ENCODE data around the gene GNAS.
"Not testable (repeated sequence)": the region's sequence is repeated elsewhere in the genome, so short reads cannot be mapped to it uniquely, and the experiment has no call there.

GNAS gene

DNA sequence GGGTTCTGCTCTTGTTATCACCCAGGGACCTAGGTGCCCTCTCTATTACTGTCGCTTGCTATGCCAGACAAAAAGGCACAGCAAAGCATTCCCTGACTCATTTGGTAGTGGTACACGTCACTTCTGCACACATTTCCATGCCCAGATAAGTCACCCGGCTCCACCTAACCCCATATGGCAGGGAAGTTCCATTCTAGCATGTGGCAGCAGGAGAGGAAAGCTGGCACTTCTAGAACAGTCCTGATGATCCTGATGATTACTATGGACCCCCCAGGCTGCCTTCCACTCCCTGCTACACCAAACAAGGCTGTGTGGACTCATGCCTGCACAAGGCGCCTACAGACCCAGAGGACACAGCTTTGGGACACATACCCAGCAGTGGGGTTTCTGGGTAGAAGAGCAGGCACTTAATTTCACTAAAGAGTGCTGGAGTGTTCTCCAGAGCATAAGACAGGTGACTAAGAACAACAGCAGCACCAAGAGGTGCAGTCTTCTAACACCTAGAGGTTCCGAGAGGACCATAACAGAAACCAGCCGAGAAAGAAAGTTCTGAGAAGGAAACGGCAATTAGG, 75.1 kb downstream of the GNAS start:
- no peak for DNase-seq (ENCODE audit: low spot score)

DNA sequence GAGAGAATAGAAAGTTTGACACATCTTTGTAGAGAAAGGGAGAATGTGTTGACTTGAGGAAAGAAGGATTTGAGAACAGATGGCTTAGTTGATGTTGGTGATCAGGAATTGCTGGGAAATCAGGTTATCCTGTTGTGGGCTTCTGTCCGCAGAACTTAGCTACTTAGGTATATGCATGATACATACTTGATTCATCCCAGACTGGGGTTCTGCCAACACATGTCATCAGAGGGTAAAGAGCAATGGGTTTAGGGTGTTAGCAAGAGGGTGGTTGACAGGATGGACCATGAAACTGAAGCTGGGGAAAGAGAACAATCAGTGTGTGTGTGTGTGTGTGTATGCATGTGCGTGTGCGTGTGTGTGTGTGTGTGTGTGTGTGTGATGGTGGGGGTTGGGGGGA, 78.0 kb downstream of the GNAS start:
- no peak for DNase-seq (ENCODE audit: low spot score)

DNA sequence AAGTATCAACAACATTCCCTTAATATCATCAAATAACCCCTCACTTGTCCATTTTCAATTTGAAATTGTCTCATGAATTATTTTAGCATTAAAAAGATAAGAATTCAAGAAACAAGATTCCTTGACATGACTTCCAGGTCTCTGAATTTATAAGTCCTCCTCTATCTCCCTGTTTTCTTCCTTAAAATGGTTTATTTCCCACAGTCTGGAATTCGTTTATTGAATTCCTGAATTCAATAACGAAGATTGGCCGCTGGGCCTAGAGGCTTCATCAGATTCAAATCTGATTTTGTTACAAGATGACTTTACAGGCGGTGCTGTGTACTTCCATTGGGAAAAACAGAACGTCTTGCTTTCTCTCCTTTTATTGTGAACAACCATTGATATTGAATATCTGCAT, 79.7 kb downstream of the GNAS start:
- no peak for DNase-seq (ENCODE audit: low spot score)

DNA sequence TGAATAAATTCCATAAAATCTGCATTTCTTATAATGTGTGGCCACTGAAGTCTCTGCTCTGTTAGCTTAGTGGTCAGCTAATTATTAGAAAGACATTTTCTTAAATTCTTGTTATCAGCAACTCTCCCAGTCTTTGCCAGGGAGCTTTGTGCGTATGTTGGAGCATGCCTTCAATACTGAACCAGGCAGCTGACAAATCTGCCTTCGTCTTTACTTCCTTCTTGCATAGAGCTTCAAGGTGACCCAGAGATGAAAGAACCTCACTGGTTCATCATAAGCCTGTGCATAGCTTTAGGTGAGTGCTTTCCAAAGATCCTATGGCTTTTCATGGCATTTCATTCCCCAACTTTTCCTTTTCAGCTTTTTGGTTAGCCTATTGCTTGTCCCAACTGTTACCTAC, 85.6 kb downstream of the GNAS start:
- no peak for DNase-seq (ENCODE audit: low spot score)

DNA sequence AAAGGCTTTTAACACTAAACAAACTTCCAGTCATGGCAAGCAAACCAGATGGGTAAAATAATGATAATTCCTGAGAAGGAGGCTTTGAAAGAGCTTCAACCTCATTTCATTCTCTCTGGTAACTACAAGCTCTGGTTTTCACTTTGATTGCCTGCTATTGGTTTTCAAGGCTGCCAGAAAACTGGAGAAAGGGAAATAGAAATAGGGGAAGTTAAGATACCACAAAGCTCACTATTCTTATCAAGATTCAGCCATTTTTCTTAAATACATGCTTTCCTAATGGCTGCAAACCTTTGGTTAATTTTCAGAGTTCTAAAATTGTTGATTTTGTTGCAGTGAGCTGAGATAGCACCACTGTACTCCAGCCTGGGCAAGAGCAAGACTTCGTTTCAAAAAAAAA, 86.0 kb downstream of the GNAS start:
- no peak for DNase-seq (ENCODE audit: low spot score)

DNA sequence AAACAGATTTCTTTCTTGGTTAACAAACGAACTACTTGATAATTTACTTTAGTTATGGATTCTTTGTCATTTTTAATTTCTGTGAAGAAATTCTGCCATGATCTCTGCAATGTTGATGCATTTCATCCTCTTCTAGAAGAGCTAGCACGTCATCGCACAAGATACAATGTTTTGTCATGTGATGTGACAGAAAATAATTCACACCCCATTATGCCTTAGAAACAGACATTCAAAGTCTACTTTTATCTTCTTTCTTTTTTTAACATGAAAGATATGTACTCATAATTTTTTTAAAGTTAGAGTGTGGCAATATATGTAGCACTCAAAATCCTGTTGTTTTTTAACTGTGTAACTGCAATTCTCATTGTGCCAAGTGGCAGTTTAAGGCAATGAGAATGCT, 89.0 kb downstream of the GNAS start:
- no peak for DNase-seq (ENCODE audit: low spot score)

DNA sequence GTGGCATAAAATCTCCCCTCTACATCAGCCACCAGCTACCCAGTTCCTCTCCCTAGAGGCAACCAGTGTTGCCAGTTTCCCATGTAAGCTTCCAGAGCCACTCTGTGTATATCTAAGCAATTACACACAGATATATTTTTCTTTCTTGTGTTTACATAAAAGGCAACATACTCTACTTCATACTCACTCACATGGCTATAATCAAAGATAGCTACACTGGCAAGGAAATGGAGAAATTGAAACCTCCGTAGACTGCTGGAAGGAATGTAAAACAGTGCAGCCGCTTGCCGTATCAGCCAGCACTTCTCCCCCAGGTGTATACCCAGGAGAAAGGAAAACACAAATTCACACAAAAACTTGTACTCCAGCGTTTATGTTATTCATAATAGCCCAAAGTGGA, 90.0 kb downstream of the GNAS start:
- DNase-seq (ENCODE audit: low spot score): no peak

DNA sequence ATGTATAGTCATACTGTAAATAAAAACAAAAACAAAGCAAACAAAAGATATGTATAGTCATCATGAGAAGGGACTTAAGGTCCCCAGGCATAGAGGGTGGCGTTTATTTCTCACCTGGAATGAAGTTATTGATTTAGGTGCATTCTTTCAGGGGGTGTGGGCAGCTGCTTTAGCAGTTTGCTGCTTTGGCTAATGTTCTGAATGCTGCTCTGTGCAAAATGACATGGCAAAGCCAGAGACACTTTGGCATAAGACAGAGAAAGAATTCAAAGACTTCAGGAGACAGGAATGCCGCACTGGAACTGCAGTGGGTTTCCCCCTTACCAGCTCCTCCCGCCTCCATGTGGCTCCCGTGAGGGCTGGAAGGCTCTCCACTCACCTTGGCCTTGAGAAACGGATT, 92.1 kb downstream of the GNAS start:
- DNase-seq (ENCODE audit: low spot score): no peak

DNA sequence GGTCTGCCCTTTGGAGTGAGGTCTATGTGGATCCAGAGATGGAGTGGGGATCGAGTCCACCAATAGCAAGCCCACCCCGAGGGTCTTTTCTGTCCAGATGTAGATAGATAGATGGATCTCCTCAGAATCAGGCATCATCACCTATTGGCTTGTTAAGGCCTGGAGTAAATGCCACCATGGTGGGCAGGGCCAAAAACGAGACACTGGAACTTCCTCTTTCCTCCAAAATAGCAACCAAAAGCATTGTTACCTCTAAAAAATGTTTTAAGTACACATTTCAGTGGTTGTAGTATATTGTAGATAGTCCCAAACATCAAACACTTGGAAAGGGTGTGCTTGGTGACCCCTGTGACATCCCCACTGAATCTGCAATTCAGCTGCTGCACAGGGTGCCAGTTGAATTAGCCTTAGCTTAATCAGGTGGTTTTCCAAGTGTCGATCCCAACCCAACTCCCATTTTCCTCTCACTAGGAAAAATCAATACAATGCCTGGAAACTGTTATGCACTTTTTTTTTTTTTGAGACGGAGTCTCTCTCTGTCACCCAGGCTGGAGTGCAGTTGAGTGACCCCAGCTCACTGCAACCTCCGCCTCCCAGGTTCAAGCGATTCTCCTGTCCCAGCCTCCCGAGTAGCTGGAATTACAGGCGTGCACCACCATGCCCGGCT, 93.6 kb downstream of the GNAS start:
- no peak for DNase-seq (ENCODE audit: low spot score)

DNA sequence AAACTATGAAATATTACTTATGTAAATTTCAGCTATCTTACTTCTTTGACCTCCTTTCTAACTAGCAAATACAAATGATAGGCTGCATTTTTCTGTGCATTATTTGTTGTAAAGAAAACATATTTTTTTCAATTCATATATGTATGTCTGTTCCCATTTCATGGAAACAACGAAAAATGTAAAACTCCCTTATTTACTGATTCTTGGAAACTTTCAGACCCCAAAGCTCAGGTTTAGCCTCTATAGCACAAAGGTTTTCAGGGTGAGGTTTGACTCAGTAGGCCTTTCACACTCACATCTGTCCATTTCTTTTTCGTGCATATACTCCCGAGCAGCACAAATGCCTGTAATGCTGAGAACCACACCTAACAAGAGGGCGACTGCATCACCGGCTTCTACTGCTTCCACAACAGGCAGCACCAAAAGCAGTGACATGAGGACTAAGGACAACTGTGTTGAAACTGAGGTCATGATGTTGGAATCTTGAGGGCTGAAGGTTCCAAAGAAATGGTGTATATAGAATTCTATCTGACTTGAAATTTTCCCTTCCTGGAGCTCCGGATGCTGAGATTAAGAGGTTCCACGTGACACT, 95.4 kb downstream of the GNAS start:
- DNase-seq (ENCODE audit: low spot score): not testable (repeated sequence)

DNA sequence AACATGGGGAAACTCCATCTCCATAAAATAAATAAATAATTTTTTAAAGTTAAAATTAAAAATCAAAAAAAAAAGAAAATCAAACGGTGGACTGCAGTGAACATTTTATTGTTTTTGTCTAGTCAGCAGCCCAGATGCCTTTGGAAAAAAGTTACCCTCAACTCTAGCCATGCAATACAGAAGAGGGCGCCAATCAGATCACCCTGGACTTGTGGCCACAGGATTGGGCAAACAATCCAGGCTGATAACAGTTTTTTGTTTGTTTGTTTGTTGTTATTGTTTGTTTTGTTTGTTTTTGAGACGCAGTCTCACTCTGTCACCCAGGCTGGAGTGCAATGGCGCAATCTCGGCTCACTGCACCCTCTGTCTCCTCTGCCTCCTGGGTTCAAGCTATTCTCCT, 98.1 kb downstream of the GNAS start:
- DNase-seq (ENCODE audit: low spot score): no peak

DNA sequence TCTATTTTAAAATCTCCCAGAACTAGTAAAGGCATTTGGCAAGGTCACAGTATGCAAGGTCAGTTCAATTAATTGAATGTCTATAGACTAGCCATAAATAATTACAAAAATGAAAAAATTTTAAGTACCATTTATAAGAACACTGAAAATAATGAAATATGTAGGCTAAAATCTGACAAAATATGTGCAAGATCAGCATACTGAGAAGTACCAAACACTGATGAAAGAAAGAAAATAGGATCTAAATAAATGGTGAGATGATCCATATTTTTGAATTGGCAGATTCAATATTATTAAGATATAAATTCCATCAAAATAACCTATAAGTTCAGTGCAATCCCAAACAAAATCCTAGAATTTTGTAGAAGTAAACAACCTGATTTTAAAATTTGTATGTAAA, 100.5 kb downstream of the GNAS start:
- DNase-seq (ENCODE audit: low spot score): no peak

DNA sequence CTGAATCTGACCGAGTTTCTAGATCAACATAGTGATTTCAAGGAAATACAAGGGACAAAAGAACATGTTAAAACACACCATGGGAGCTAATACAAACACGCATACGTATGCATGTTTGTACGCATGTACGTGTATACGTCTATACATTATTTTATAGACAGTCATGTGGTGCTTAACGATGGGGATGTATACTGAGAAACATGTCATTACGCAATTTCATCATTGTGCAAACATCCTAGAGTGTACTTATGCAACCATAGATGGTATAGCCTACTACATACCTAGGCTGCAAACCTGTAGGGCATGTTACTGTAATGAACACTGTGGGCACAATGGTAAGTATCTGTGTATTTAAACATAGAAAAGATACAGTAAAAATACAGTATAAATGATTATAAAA, 103.6 kb downstream of the GNAS start:
- DNase-seq (ENCODE audit: low spot score): no peak

DNA sequence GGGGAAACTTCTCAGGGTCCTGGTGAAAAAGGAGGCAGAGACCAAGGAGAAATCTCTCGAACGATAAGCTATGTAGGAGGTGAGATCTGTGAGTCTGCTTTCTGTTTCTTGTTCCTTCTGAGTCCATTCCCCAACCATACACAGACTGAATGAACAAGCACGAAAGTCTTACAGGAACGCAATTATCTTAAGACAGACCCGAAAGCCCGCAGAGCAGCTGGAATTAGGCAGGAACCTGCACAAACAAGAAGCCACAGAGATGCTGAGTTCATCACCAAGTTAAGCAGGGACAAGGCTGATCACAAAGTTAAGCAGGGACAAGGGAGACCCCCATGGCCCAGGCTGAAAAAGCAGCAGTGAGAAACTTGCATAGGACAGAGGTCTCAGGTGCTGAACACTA, 107.1 kb downstream of the GNAS start:
- DNase-seq (ENCODE audit: low spot score): no peak

Measured in activated CD4-positive, alpha-beta T cell treated with anti-CD3 and anti-CD28 coated beads, Interleukin-2, Interleukin-4, amounts not matched to agents 100 ng/mL and 50 ng/mL, durations not matched to agents 16 hours and 8 hours (primary cell).